ENCODE measurements around the gene PRR32. TPM values are rescaled to one million over a fixed set of nuclear protein-coding genes. Genes with fewer than 3 reads are reported as not detected.

PRR32 gene
- total and polyA plus RNA-seq, 2 donors: 0.05 TPM; not detected in 1

DNA sequence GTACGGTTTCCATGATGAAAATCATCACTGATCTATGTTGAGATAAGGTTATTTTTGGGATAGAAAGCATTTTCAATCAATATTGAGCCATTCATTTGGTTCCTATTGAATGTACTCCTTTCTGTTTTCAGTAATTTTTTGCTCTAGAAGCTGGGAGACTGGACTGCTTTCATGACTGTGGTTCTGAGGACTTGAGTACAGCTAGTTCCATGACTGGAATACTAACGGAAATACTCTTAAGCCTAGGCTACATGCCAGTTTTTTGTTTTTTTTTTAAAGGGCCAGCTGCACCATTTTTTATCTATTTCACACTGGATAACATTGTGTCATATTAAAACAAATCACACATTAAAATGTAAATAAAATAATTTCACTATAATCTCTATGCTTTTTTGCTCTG is 16.7 kb downstream of the PRR32 start:
- WGBS: 87% methylated on average over 2 of the region's 2 CpGs
- no peak overlapping the region for H3K4me3 ChIP-seq (ENCODE audit: low read length in 2 of 2)
- no peak for DNase-seq (ENCODE audit: low read depth in 6 of 9, low spot score in 9 of 9)
- no peak overlapping the region for H3K27ac ChIP-seq (ENCODE audit: low read depth in 1 of 2, low read length in 1 of 2)
- H3K9me3 ChIP-seq (ENCODE audit: control insufficient read depth in 2 of 2, insufficient read depth in 1 of 2, low read length in 1 of 2): peaks cover 0 to 6% of the 10 kb centered on the region in 2 donors
- no peaks in the 10 kb centered on the region for H3K4me1 ChIP-seq (ENCODE audit: control insufficient read depth in 2 of 2, insufficient read depth in 2 of 2, low read length in 2 of 2)
- H3K27me3 ChIP-seq (ENCODE audit: control insufficient read depth in 2 of 2, insufficient read depth in 1 of 2, low read length in 1 of 2): no peaks in the 10 kb centered on the region
- H3K36me3 ChIP-seq (ENCODE audit: control insufficient read depth in 2 of 2, insufficient read depth in 2 of 2, low read length in 1 of 2): no peaks in the 10 kb centered on the region

DNA sequence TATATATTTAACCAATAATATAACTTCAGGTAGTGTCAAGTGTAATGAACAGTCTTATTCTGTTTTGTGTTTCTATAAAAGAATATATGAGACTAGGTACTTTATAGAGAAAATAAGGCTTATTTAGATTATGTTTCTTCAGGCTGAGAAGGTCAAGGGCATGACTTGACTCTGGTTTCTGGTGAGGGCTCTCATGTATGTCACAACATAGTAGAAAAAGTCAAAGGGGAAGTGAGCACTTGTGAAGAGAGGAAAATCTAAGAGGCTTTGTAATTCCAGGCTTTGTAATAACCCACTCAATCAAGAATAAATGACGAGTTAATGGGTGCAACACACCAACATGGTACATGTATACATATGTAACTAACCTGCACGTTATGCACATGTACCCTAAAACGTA is 27.6 kb downstream of the PRR32 start:
- no peak overlapping the region for H3K4me3 ChIP-seq (ENCODE audit: low read length in 2 of 2)
- H3K27ac ChIP-seq (ENCODE audit: low read depth in 1 of 2, low read length in 1 of 2): no peak overlapping the region
- WGBS: 82% methylated on average over 3 of the region's 3 CpGs
- no peaks in the 10 kb centered on the region for H3K9me3 ChIP-seq (ENCODE audit: control insufficient read depth in 2 of 2, insufficient read depth in 1 of 2, low read length in 1 of 2)
- no peaks in the 10 kb centered on the region for H3K27me3 ChIP-seq (ENCODE audit: control insufficient read depth in 2 of 2, insufficient read depth in 1 of 2, low read length in 1 of 2)
- H3K36me3 ChIP-seq (ENCODE audit: control insufficient read depth in 2 of 2, insufficient read depth in 2 of 2, low read length in 1 of 2): no peaks in the 10 kb centered on the region
- no peaks in the 10 kb centered on the region for H3K4me1 ChIP-seq (ENCODE audit: control insufficient read depth in 2 of 2, insufficient read depth in 2 of 2, low read length in 2 of 2)
- no peak for DNase-seq (ENCODE audit: low read depth in 6 of 9, low spot score in 9 of 9)

DNA sequence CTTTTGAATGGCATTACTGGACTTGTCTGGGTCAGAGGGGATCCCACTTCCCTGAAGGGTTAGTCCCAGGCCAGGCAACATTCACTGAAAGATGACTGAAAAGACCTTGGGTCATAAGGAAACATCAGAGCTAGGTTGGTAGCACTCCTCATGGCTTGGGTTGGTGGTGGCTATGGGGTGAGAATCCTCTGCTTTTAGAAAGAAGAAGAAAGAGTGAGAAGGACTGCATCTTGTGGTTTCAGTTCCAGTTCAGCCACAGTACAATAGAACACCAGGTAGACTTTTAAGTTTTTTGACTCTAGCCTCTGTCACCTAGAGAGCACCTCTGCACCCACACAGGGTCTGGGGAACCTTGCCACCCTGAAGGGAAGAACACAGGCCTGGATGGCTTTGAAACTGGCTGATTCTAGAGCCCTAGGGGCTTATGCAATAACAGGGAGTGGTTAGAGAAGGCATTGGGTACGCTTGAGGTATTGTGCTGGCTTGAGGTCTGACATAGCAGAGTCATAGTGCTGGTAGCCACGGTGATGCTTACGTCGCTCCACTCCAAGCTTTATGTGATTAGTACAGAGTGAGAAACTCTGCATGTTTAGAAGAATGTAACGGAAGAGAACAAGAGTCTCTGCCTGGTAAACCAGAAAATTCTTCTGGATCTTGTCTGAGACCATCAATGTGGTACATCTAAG is 36.5 kb downstream of the PRR32 start:
- WGBS: 76% methylated on average over 5 of the region's 5 CpGs
- Histone ChIP-seq H3K4me3 (ENCODE audit: low read length in 2 of 2) (no peak overlapping the region), H3K9me3 (ENCODE audit: control insufficient read depth in 2 of 2, insufficient read depth in 1 of 2, low read length in 1 of 2) (peaks cover 0 to 7% of the 10 kb centered on the region in 2 donors), H3K27ac (ENCODE audit: low read depth in 1 of 2, low read length in 1 of 2) (no peak overlapping the region), H3K27me3 (ENCODE audit: control insufficient read depth in 2 of 2, insufficient read depth in 1 of 2, low read length in 1 of 2) (no peaks in the 10 kb centered on the region), H3K36me3 (ENCODE audit: control insufficient read depth in 2 of 2, insufficient read depth in 2 of 2, low read length in 1 of 2) (no peaks in the 10 kb centered on the region), H3K4me1 (ENCODE audit: control insufficient read depth in 2 of 2, insufficient read depth in 2 of 2, low read length in 2 of 2) (no peaks in the 10 kb centered on the region)
- no peak for DNase-seq (ENCODE audit: low read depth in 6 of 9, low spot score in 9 of 9)
